MM.1S (cell line): ENCODE results near the gene NEK5.

Experiments
- DNase-seq: peaks from one replicate; pipeline ENCODE4 v3.0.0-alpha.2; 2015
- H2AFZ ChIP-seq: fragments of 300-600 bp; sonication (generic); 2 replicates; pipeline ENCODE4 v1.6.0; 2016; ENCODE audit warnings: antibody characterized with exemption, low read length
- H3F3A ChIP-seq: fragments of 300-600 bp; sonication (generic); 2 replicates; pipeline ENCODE4 v1.6.1; 2016; ENCODE audit warnings: mild to moderate bottlenecking, antibody characterized with exemption, low read length, moderate library complexity, mixed read lengths; ENCODE audit not compliant: insufficient read depth
- H3K27ac ChIP-seq: fragments of 300-600 bp; sonication (generic); 2 replicates; pipeline ENCODE4 v1.5.1; 2016; ENCODE audit warnings: mild to moderate bottlenecking, low read length
- H3K27me3 ChIP-seq: fragments of 300-600 bp; sonication (generic); replicated peaks from 2 replicates; pipeline ENCODE4 v1.6.0; 2016; ENCODE audit warnings: low read length; ENCODE audit not compliant: insufficient read depth
- H3K36me3 ChIP-seq: fragments of 300-600 bp; sonication (generic); replicated peaks from 2 replicates; pipeline ENCODE4 v1.6.1; 2016; ENCODE audit warnings: mild to moderate bottlenecking, low read length, mixed read lengths; ENCODE audit not compliant: insufficient read depth
- H3K4me1 ChIP-seq: fragments of 300-600 bp; sonication (generic); 2 replicates; pipeline ENCODE4 v1.6.1; 2016; ENCODE audit warnings: low read length, mixed read lengths
- H3K4me2 ChIP-seq: fragments of 300-600 bp; sonication (generic); 2 replicates; pipeline ENCODE4 v1.6.0; 2016; ENCODE audit warnings: low read depth, low read length
- H3K4me3 ChIP-seq: fragments of 300-600 bp; sonication (generic); 2 replicates; pipeline ENCODE4 v1.5.1; 2016; ENCODE audit warnings: low read length, mixed read lengths
- H3K79me2 ChIP-seq: fragments of 300-600 bp; sonication (generic); 2 replicates; pipeline ENCODE4 v1.6.1; 2016; ENCODE audit warnings: mixed run types, low read length, mixed read lengths
- H3K9ac ChIP-seq: fragments of 300-600 bp; sonication (generic); 2 replicates; pipeline ENCODE4 v1.6.1; 2016; ENCODE audit warnings: low read length, mixed read lengths
- H3K9me2 ChIP-seq: fragments of 300-600 bp; sonication (generic); replicated peaks from 2 replicates; pipeline ENCODE4 v1.6.1; 2016; ENCODE audit warnings: mild to moderate bottlenecking, low read length, mixed read lengths; ENCODE audit not compliant: insufficient read depth
- H3K9me3 ChIP-seq: fragments of 300-600 bp; sonication (generic); replicated peaks from 2 replicates; pipeline ENCODE4 v1.6.1; 2016; ENCODE audit warnings: mild to moderate bottlenecking, low read length, mixed read lengths; ENCODE audit not compliant: insufficient read depth
- H4K20me1 ChIP-seq: fragments of 300-600 bp; sonication (generic); 2 replicates; pipeline ENCODE4 v1.6.1; 2016; ENCODE audit warnings: mild to moderate bottlenecking, low read length, moderate library complexity, mixed read lengths; ENCODE audit not compliant: insufficient read depth
- EZH2 ChIP-seq: fragments of 300-600 bp; sonication (generic); optimal IDR thresholded peaks from 2 replicates; pipeline ENCODE3; 2017; ENCODE audit warnings: low read depth, mild to moderate bottlenecking, antibody characterized with exemption, low read length, mixed read lengths
- EZH2phosphoT487 ChIP-seq: fragments of 300-600 bp; sonication (generic); IDR thresholded peaks from 2 replicates; pipeline ENCODE4 v1.6.1; 2018; ENCODE audit warnings: antibody characterized with exemption, low read length
- TF ChIP-seq, protein P1 (sequence below): fragments of 300-600 bp; sonication (generic); IDR thresholded peaks from 2 replicates; pipeline ENCODE4 v1.5.1; 2016; ENCODE audit warnings: antibody characterized with exemption, low read length, mixed read lengths

NEK5 gene

GRCh38 chr13:52160053-52160452 lies 31.2 kb upstream of the NEK5 start:
- DNase-seq: no peak
- Histone ChIP-seq H3K27me3 (no peaks in the 10 kb centered on the region), H3K9me3 (no peaks in the 10 kb centered on the region), H2AFZ (no peak overlapping the region), H3K4me2 (no peak overlapping the region), H3K79me2 (no peaks in the 10 kb centered on the region), H3K9ac (no peak overlapping the region), H4K20me1 (no peaks in the 10 kb centered on the region), H3K4me3 (no peak overlapping the region), H3K27ac (no peak overlapping the region), H3K4me1 (0 out of 2 replicates have a peak, but pooled peaks cover 4% of the 10 kb centered on the region), H3K9me2 (no peaks in the 10 kb centered on the region), H3K36me3 (no peaks in the 10 kb centered on the region), H3F3A (no peaks in the 10 kb centered on the region)
- no peak for TF ChIP-seq EZH2
- no peak for TF ChIP-seq EZH2phosphoT487

DNA sequence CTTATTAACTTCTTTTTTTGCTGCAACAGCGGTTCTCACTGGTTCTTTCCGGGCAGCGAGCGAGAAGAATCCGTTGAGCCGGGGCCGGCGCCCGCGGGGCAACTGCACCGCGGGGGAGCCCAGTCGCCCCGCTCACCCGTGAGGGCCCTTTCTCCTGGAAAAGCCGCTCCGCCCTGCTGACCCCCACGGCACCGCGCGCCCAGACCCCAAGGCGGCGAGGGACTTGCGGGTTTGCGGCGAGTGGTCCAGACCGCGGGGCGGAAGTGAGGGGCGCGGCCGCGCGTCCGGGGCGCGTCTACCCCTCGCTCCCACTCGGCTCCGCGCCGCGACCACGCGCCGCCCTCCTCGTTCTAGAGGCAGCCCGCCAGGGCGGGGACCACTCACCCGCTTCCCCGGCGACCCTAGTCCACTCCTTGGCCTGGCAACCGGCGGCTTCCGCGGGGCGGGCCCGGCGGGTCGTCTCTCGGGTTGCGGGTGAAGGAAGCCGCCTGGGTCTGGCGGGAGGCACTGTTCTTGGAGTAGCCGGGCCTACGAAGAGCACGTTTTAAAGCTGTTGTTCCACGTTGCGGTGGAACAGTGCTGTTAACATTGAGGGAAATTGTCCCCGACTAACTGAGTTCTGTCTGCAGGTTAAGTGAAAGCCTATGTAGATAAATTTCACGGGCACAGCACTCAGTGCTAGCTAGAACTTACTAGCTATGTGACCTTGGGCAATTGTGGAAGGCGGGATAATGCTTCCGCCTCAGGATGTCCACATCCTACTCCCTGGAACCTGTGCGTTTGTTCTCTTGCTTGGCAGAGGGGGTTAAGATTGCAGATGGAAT lies 30.5 kb upstream of the NEK5 start, which contains the start of gene NEK3:
Gene NEK3, minus strand, starts transcription at position 439 of the 824 bp plus-strand sequence. CDS start 3,406 bp downstream, outside the sequence.
- Histone ChIP-seq H3K27me3 (no peaks in the 10 kb centered on the region), H3F3A (no peaks in the 10 kb centered on the region), H3K9me2 (no peaks in the 10 kb centered on the region), H4K20me1 (no peaks in the 10 kb centered on the region), H3K9me3 (no peaks in the 10 kb centered on the region), H2AFZ (peak within 1 kb of the TSS; percentile 72), H3K36me3 (no peaks in the 10 kb centered on the region), H3K4me1 (0 out of 2 replicates have a peak, but pooled peaks cover 4% of the 10 kb centered on the region), H3K9ac (peak within 1 kb of the TSS; percentile 56), H3K79me2 (no peaks in the 10 kb centered on the region), H3K4me3 (peak within 1 kb of the TSS; percentile 71), H3K4me2 (peak within 1 kb of the TSS; percentile 50), H3K27ac (no peak within 1 kb of the TSS)
- DNase-seq: peak; percentile 34
- TF ChIP-seq EZH2: no peak
- TF ChIP-seq EZH2phosphoT487: no peak
- TF ChIP-seq, protein P1, sequence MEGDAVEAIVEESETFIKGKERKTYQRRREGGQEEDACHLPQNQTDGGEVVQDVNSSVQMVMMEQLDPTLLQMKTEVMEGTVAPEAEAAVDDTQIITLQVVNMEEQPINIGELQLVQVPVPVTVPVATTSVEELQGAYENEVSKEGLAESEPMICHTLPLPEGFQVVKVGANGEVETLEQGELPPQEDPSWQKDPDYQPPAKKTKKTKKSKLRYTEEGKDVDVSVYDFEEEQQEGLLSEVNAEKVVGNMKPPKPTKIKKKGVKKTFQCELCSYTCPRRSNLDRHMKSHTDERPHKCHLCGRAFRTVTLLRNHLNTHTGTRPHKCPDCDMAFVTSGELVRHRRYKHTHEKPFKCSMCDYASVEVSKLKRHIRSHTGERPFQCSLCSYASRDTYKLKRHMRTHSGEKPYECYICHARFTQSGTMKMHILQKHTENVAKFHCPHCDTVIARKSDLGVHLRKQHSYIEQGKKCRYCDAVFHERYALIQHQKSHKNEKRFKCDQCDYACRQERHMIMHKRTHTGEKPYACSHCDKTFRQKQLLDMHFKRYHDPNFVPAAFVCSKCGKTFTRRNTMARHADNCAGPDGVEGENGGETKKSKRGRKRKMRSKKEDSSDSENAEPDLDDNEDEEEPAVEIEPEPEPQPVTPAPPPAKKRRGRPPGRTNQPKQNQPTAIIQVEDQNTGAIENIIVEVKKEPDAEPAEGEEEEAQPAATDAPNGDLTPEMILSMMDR: no peak

- Histone ChIP-seq H4K20me1 (no peaks in the 10 kb centered on the region), H3K79me2 (no peaks in the 10 kb centered on the region), H3K9me3 (no peaks in the 10 kb centered on the region), H3K4me3 (peak overlapping the region; percentile 71), H3F3A (no peaks in the 10 kb centered on the region), H2AFZ (peak overlapping the region; percentile 72), H3K36me3 (no peaks in the 10 kb centered on the region), H3K4me2 (peak overlapping the region; percentile 50), H3K9me2 (no peaks in the 10 kb centered on the region), H3K4me1 (0 out of 2 replicates have a peak, but pooled peaks cover 4% of the 10 kb centered on the region), H3K9ac (peak overlapping the region; percentile 56; the same call in 1 of the 2 replicates), H3K27me3 (no peaks in the 10 kb centered on the region), H3K27ac (no peak overlapping the region)
- no peak for DNase-seq
- TF ChIP-seq, protein P1: no peak
Measured at GRCh38 chr13:52158629-52159158, 29.8 kb upstream of the NEK5 start.
